ENCODE results near the gene SYNDIG1. TPM values are rescaled to one million over a fixed set of nuclear protein-coding genes. Genes with fewer than 3 reads are reported as not detected.

Gene SYNDIG1
- not detected for total RNA-seq

DNA sequence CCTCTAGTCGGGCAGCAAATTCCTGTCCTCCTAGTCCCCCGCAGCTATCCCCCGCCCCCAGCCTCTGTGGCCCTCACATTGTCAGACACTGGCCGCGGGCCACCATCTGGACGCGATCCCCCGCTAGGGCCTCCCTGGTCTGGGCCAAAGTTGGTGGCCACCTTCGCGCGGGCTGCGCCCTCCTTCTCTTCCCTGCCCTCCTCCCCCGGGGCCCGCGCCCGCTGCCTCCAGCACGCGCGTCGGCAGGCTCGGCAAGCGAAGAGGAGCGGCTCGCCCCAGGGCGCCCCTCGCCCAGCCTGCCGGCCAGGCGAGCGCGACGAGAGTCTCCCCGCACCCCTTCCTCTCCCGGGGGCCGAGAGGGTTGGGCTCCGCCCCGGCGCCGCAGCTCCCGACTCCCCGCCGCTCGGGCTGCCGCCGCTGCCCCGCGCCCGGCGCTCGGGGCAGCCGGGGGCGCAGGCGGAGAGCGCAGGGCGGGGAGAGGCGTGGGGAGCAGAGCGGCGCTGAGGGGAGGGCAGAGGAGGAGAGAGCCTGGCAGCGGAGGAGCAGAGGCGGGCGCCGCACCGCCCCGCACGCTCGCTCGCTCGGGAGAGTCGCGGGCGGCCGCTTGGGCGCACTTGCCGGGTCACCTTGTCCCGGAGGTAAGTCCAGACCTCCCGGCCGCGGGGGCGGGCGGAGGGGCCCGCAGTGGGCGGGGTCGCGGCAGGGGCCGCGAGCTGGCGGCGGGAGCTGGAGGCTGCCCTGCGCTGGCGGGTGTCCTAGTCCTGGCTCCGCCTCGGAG lies at the start of gene SYNDIG1:
Gene SYNDIG1, plus strand, starts transcription at position 514 of the 778 bp plus-strand sequence. CDS start 73,469 bp downstream, outside the sequence.
- H3K4me3 Mint-ChIP-seq = peak within 1 kb of the TSS; percentile 24
- H3K27ac Mint-ChIP-seq = no peak within 1 kb of the TSS
- peaks cover 62% of the 10 kb centered on the region for H3K27me3 Mint-ChIP-seq
- no peaks in the 10 kb centered on the region for H3K36me3 Mint-ChIP-seq
- H3K9me3 Mint-ChIP-seq = no peaks in the 10 kb centered on the region
- peaks cover 8% of the 10 kb centered on the region for H3K4me1 Mint-ChIP-seq
- DNase-seq = peak; percentile 3

- peaks cover 3% of the 10 kb centered on the region for H3K36me3 Mint-ChIP-seq
- no peaks in the 10 kb centered on the region for H3K27me3 Mint-ChIP-seq
- H3K27ac Mint-ChIP-seq = no peak overlapping the region
- DNase-seq = no peak
- peaks cover 10% of the 10 kb centered on the region for H3K9me3 Mint-ChIP-seq
- no peaks in the 10 kb centered on the region for H3K4me1 Mint-ChIP-seq
- H3K4me3 Mint-ChIP-seq = no peak overlapping the region
Observed at GRCh38 chr20:24419786-24420185, 49.6 kb upstream of the SYNDIG1 start.

GRCh38 chr20:24420567-24420966 lies 48.9 kb upstream of the SYNDIG1 start:
- peaks cover 3% of the 10 kb centered on the region for H3K36me3 Mint-ChIP-seq
- no peaks in the 10 kb centered on the region for H3K27me3 Mint-ChIP-seq
- peaks cover 7% of the 10 kb centered on the region for H3K9me3 Mint-ChIP-seq
- no peak overlapping the region for H3K27ac Mint-ChIP-seq
- DNase-seq = no peak
- no peak overlapping the region for H3K4me3 Mint-ChIP-seq
- no peaks in the 10 kb centered on the region for H3K4me1 Mint-ChIP-seq

GRCh38 chr20:24421071-24421470 lies 48.4 kb upstream of the SYNDIG1 start:
- H3K36me3 Mint-ChIP-seq = no peaks in the 10 kb centered on the region
- DNase-seq = no peak
- no peaks in the 10 kb centered on the region for H3K27me3 Mint-ChIP-seq
- H3K4me1 Mint-ChIP-seq = no peaks in the 10 kb centered on the region
- no peak overlapping the region for H3K4me3 Mint-ChIP-seq
- no peak overlapping the region for H3K27ac Mint-ChIP-seq
- H3K9me3 Mint-ChIP-seq = peaks cover 3% of the 10 kb centered on the region

DNA sequence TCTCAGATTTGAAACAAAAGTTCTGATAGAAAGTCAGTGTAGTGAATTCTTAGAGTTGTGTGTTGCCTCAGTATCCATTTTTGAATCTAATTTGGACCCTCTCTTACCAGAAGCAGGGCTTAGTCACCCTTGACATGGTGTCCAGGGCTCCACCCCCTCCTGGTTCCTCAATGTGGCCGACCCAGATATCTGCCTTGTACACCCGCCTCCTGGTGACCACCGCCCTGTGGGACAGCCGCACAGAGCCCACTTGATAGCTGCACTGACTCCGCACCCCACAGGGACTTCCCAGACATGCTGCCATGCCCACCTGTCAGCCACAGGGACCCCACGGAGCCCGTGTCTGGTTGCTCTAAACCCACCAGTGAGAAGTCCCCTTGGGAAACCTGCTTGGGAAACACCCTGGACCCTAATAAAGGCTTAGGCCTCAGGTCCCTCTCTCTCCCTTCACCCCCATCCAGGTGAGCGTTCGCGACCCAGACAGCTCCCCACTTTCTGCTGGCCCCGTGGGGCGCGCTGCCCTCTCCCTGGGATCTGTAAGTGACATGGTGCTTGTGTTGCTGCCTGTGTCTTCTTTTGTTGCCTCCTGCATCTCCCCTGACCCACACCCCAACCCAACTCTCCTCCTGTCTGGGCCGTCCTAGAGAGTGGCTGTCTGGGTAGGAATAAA lies 47.2 kb upstream of the SYNDIG1 start:
- no peaks in the 10 kb centered on the region for H3K36me3 Mint-ChIP-seq
- H3K27ac Mint-ChIP-seq = no peak overlapping the region
- H3K9me3 Mint-ChIP-seq = no peaks in the 10 kb centered on the region

GRCh38 chr20:24423390-24424313 lies 45.8 kb upstream of the SYNDIG1 start:
- no peak overlapping the region for H3K4me3 Mint-ChIP-seq
- H3K36me3 Mint-ChIP-seq = no peaks in the 10 kb centered on the region
- H3K4me1 Mint-ChIP-seq = no peaks in the 10 kb centered on the region
- H3K27me3 Mint-ChIP-seq = no peaks in the 10 kb centered on the region
- H3K9me3 Mint-ChIP-seq = no peaks in the 10 kb centered on the region
- DNase-seq = no peak
- no peak overlapping the region for H3K27ac Mint-ChIP-seq

More for the DNA sequence above, 47.2 kb upstream of the SYNDIG1 start:
- no peaks in the 10 kb centered on the region for H3K4me1 Mint-ChIP-seq
- no peaks in the 10 kb centered on the region for H3K27me3 Mint-ChIP-seq
- H3K4me3 Mint-ChIP-seq = no peak overlapping the region
- DNase-seq = no peak

GRCh38 chr20:24425523-24426135 lies 43.8 kb upstream of the SYNDIG1 start:
- no peaks in the 10 kb centered on the region for H3K9me3 Mint-ChIP-seq
- no peaks in the 10 kb centered on the region for H3K4me1 Mint-ChIP-seq
- peaks cover under 1% of the 10 kb centered on the region for H3K27me3 Mint-ChIP-seq
- no peak for DNase-seq
- no peak overlapping the region for H3K27ac Mint-ChIP-seq
- H3K4me3 Mint-ChIP-seq = no peak overlapping the region
- no peaks in the 10 kb centered on the region for H3K36me3 Mint-ChIP-seq

- Mint-ChIP-seq H3K27ac (no peak overlapping the region), H3K9me3 (no peaks in the 10 kb centered on the region), H3K4me3 (no peak overlapping the region), H3K4me1 (no peaks in the 10 kb centered on the region), H3K27me3 (peaks cover 3% of the 10 kb centered on the region), H3K36me3 (no peaks in the 10 kb centered on the region)
- DNase-seq = no peak
Observed at GRCh38 chr20:24431279-24432045, 38.0 kb upstream of the SYNDIG1 start.

DNA sequence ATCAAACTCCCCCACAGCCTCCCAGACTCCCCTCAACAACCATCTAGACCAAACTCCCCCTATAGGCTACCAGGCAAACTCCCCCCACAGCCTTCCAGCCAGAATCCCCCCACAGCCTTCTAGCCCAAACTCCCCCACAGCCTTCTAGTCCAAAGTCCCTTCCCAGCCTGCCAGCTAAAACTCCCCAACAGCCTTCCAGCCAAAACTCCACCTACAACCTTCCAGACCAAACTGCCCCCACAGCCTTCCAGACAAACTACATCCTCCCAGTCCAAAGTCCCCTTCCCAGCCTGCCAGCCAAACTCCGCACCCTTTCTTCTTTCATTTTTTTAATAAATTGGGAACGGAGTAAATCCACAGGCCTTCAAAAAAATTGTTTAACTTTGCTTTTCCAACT lies 37.4 kb upstream of the SYNDIG1 start:
- no peak for DNase-seq
- Mint-ChIP-seq H3K4me1 (no peaks in the 10 kb centered on the region), H3K27ac (no peak overlapping the region), H3K4me3 (no peak overlapping the region), H3K36me3 (no peaks in the 10 kb centered on the region), H3K27me3 (peaks cover 3% of the 10 kb centered on the region), H3K9me3 (no peaks in the 10 kb centered on the region)

DNA sequence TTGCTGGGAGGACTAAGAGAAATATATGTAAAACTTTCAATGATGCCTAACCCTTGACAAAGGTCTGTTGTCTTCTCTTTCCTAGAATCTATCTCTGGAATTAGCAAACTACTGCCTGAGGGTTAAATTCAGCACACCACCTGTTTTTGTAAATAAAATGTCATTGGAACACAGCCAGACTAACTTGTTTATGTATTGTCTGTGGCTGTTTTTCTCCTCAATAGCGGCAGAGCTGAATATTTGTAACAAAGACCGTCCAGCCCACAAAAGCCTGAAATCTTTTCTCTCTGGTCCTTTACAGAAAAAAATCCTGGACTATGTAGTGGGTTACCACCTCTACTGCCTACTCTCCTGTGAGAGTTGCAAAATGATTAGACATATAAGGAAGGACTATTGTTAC lies 33.3 kb upstream of the SYNDIG1 start:
- H3K27me3 Mint-ChIP-seq = no peaks in the 10 kb centered on the region
- no peak for DNase-seq
- no peak overlapping the region for H3K4me3 Mint-ChIP-seq
- no peak overlapping the region for H3K27ac Mint-ChIP-seq
- no peaks in the 10 kb centered on the region for H3K36me3 Mint-ChIP-seq
- H3K9me3 Mint-ChIP-seq = no peaks in the 10 kb centered on the region
- no peaks in the 10 kb centered on the region for H3K4me1 Mint-ChIP-seq

GRCh38 chr20:24437196-24438082 lies 32.0 kb upstream of the SYNDIG1 start:
- Mint-ChIP-seq H3K4me1 (no peaks in the 10 kb centered on the region), H3K36me3 (no peaks in the 10 kb centered on the region), H3K9me3 (no peaks in the 10 kb centered on the region), H3K4me3 (no peak overlapping the region), H3K27me3 (no peaks in the 10 kb centered on the region), H3K27ac (no peak overlapping the region)
- no peak for DNase-seq

- Mint-ChIP-seq H3K27ac (no peak overlapping the region), H3K4me1 (no peaks in the 10 kb centered on the region), H3K4me3 (no peak overlapping the region), H3K27me3 (no peaks in the 10 kb centered on the region), H3K36me3 (no peaks in the 10 kb centered on the region), H3K9me3 (no peaks in the 10 kb centered on the region)
- DNase-seq = no peak
Observed at GRCh38 chr20:24438331-24438730, 31.1 kb upstream of the SYNDIG1 start.

- no peak overlapping the region for H3K4me3 Mint-ChIP-seq
- no peaks in the 10 kb centered on the region for H3K27me3 Mint-ChIP-seq
- H3K9me3 Mint-ChIP-seq = no peaks in the 10 kb centered on the region
- H3K4me1 Mint-ChIP-seq = no peaks in the 10 kb centered on the region
- no peaks in the 10 kb centered on the region for H3K36me3 Mint-ChIP-seq
- no peak for DNase-seq
- no peak overlapping the region for H3K27ac Mint-ChIP-seq
Observed at GRCh38 chr20:24439737-24440387, 29.6 kb upstream of the SYNDIG1 start.

Data from activated naive CD8-positive, alpha-beta T cell treated with anti-CD3 and anti-CD28 coated beads for 36 hours (primary cell).